GM12878 (cell line): ENCODE results near the gene DPYSL3. TPM values are rescaled to one million over a fixed set of nuclear protein-coding genes. Genes with fewer than 3 reads are reported as not detected.

Experiments used
- ATAC-seq: fragments of 200-7000 bp; cut with Tn5 transposase; 3 replicates; pipeline ENCODE4 v1.9.1; 2020; ENCODE audit warnings: mild to moderate bottlenecking, moderate library complexity
- BruUV-seq: library from RNA; stranded (reverse); fragments of 400-500 nt; replicated peaks from 2 replicates; lab custom pipeline; 2021; lab: Mats Ljungman, UMichigan
- CTCF ChIA-PET: fragments of 300-600 bp; sonication (Branson Sonifier 250); formaldehyde crosslinking; extraction: SDS; loops from one replicate; lab custom pipeline; 2021; ENCODE audit warnings: inconsistent platforms; lab: Yijun Ruan, JAX
- POLR2A ChIA-PET: fragments of 350-600 bp; formaldehyde crosslinking; extraction: SDS; loops from one replicate; lab custom pipeline; 2021; ENCODE audit warnings: inconsistent platforms; lab: Charles Lee
- RAD21 ChIA-PET: fragments of 300-600 bp; sonication (Branson Sonifier 250); formaldehyde crosslinking; loops from one replicate; lab custom pipeline; 2023; ENCODE audit warnings: antibody characterized with exemption; ENCODE audit not compliant: unreplicated experiment; lab: Charles Lee
- SMC1A ChIA-PET: fragments of 300-600 bp; sonication (Branson Sonifier 250); formaldehyde crosslinking; loops from one replicate; lab custom pipeline; 2023; ENCODE audit not compliant: unreplicated experiment, uncharacterized antibody; lab: Charles Lee
- DNase-seq: peaks from one replicate; pipeline ENCODE4 v3.0.0-alpha.2; 2011; ENCODE audit warnings: low read depth, low spot score
- FAIRE-seq: peaks from 3 replicates; lab custom pipeline; 2011; peaks lifted over from hg19 to GRCh38; lab: Jason Lieb, UNC
- H2AFZ ChIP-seq: 2 replicates; pipeline ENCODE4 v1.6.0; 2011; ENCODE audit warnings: low read depth, low read length, control low read depth; ENCODE audit not compliant: control insufficient read depth
- H3K27ac ChIP-seq: 2 replicates; pipeline ENCODE4 v1.5.1; 2011; ENCODE audit warnings: control low read depth; ENCODE audit not compliant: control insufficient read depth, insufficient read depth
- H3K27me3 ChIP-seq, 2 experiments: replicated peaks in 1 of 2; 2 replicates each; pipeline versions ENCODE4 v1.6.0 to v1.6.1; 2011; ENCODE audit warnings: low read length in 1 of 2; ENCODE audit not compliant: control insufficient read depth in 2 of 2, insufficient read depth in 2 of 2
- H3K36me3 ChIP-seq, 2 experiments: 2 replicates each; pipeline ENCODE4 v1.5.1; 2011; ENCODE audit warnings: low read length in 1 of 2; ENCODE audit not compliant: control insufficient read depth in 2 of 2, insufficient read depth in 2 of 2
- H3K4me1 ChIP-seq: 2 replicates; pipeline ENCODE4 v1.6.1; 2011; ENCODE audit warnings: mild to moderate bottlenecking, low read length, moderate library complexity, mixed read lengths; ENCODE audit not compliant: control insufficient read depth, insufficient read depth
- H3K4me2 ChIP-seq: 2 replicates; pipeline ENCODE4 v1.6.0; 2011; ENCODE audit warnings: control low read depth; ENCODE audit not compliant: control insufficient read depth, insufficient read depth
- H3K4me3 ChIP-seq: fragments of 200-600 bp; sonication (generic); 2 replicates; pipeline ENCODE4 v1.5.1; 2016
- H3K79me2 ChIP-seq: 2 replicates; pipeline ENCODE4 v1.6.0; 2011; ENCODE audit warnings: low read length; ENCODE audit not compliant: control insufficient read depth, insufficient read depth
- H3K9ac ChIP-seq: 2 replicates; pipeline ENCODE4 v1.8.0; 2011; ENCODE audit warnings: low read length, control low read depth, mixed read lengths; ENCODE audit not compliant: control insufficient read depth, insufficient read depth
- H3K9me3 ChIP-seq: replicated peaks from 3 replicates; pipeline ENCODE4 v1.5.1; 2011; ENCODE audit warnings: mild to moderate bottlenecking, low read length; ENCODE audit not compliant: control insufficient read depth, insufficient read depth
- H4K20me1 ChIP-seq: 2 replicates; pipeline ENCODE4 v1.6.0; 2011; ENCODE audit not compliant: control insufficient read depth, insufficient read depth
- CBFB ChIP-seq: IDR thresholded peaks from 2 replicates; pipeline ENCODE4 v1.6.1; 2016; ENCODE audit warnings: antibody characterized with exemption, low read depth
- CBX5 ChIP-seq: sonication (generic); IDR thresholded peaks from 2 replicates; pipeline ENCODE4 v1.6.1; 2016; ENCODE audit warnings: low read depth, moderate library complexity, mild to moderate bottlenecking, inconsistent platforms
- CEBPB ChIP-seq, 2 experiments: fragments of 150-350 bp in 1 of 2; IDR thresholded peaks; 2 replicates each; pipeline ENCODE4 v1.6.1; 2012 to 2014; ENCODE audit warnings: low read depth in 2 of 2, low read length in 2 of 2, borderline replicate concordance in 1 of 2, inconsistent platforms in 1 of 2
- CTCF ChIP-seq, 3 experiments: IDR thresholded peaks in 2 of 3; conservative IDR thresholded peaks in 1 of 3; 2 replicates each; pipeline ENCODE4 v1.5.1; 2011; ENCODE audit warnings: low read depth in 3 of 3, low read length in 3 of 3, mild to moderate bottlenecking in 3 of 3, control low read depth in 2 of 3, moderate library complexity in 2 of 3, inconsistent platforms in 1 of 3, mixed read lengths in 1 of 3; ENCODE audit not compliant: control insufficient read depth in 2 of 3, insufficient read depth in 1 of 3; ENCODE audit errors: extremely low read depth in 1 of 3
- ELK1 ChIP-seq: IDR thresholded peaks from 2 replicates; pipeline ENCODE4 v1.6.1; 2012; ENCODE audit warnings: low read depth, low read length, improper control_type of control experiment
- HDAC2 ChIP-seq: fragments of 200-600 bp; sonication (generic); IDR thresholded peaks from 2 replicates; pipeline ENCODE4 v1.6.1; 2017
- HSF1 ChIP-seq: fragments of 150-350 bp; IDR thresholded peaks from 2 replicates; pipeline ENCODE4 v1.6.1; 2014; ENCODE audit warnings: mild to moderate bottlenecking, low read depth, low read length
- IRF4 ChIP-seq: IDR thresholded peaks from 2 replicates; pipeline ENCODE4 v1.6.1; 2011; ENCODE audit warnings: low read depth, low read length
- MAX ChIP-seq: IDR thresholded peaks from 2 replicates; pipeline ENCODE4 v1.6.1; 2012; ENCODE audit warnings: low read depth, low read length, improper control_type of control experiment
- MLLT1 ChIP-seq: fragments of 450-650 bp; IDR thresholded peaks from 2 replicates; pipeline ENCODE4 v1.6.1; 2016; ENCODE audit warnings: mild to moderate bottlenecking
- NR2C2 ChIP-seq: IDR thresholded peaks from 2 replicates; pipeline ENCODE4 v1.6.1; 2011; ENCODE audit warnings: borderline replicate concordance, low read depth; ENCODE audit not compliant: control insufficient read depth, insufficient read length
- POLR2A ChIP-seq: IDR thresholded peaks from 2 replicates; pipeline ENCODE4 v1.6.1; 2011; ENCODE audit warnings: low read depth, mild to moderate bottlenecking, low read length
- SMC3 ChIP-seq: IDR thresholded peaks from 2 replicates; pipeline ENCODE4 v1.6.1; 2011; ENCODE audit warnings: low read length, improper control_type of control experiment, borderline replicate concordance
- STAT1 ChIP-seq: fragments of 450-650 bp; conservative IDR thresholded peaks from 2 replicates; pipeline ENCODE4 v1.6.1; 2014; ENCODE audit warnings: antibody characterized with exemption, mild to moderate bottlenecking
- TCF12 ChIP-seq: IDR thresholded peaks from 2 replicates; pipeline ENCODE4 v1.6.1; 2011; ENCODE audit warnings: low read depth, mild to moderate bottlenecking, low read length
- YY1 ChIP-seq: IDR thresholded peaks from 2 replicates; pipeline ENCODE4 v1.6.1; 2011; ENCODE audit warnings: low read depth, mild to moderate bottlenecking, low read length
- in situ Hi-C: fragments of 300-500 bp; cut with MboI; formaldehyde crosslinking; loops from 9 replicates; pipeline ENCODE4 v1.14.3; 2018; ENCODE audit warnings: mixed read lengths
- intact Hi-C: fragments of 100-400 bp; cut with micrococcal nuclease; formaldehyde crosslinking; loops from one replicate; pipeline ENCODE4 v1.14.2; 2022; ENCODE audit not compliant: unreplicated experiment
- polyA plus RNA-seq, 11 experiments: library from polyadenylated mRNA; depleted of rRNA in 4 of 11; unstranded in 6 of 11; stranded (reverse) in 5 of 11; fragments of >200 nt; fragmentation: Nextera tagmentation in 4 of 11; fragmentation: Illumina TruSeq in 1 of 11; extraction: Ambion mirVana in 4 of 11; extraction: Trizol in 1 of 11; gene quantifications; 1 replicate in 1 of 11; 2 replicates in 10 of 11; pipeline versions ENCODE4 v1.2.1 to v1.2.3, GENCODE V29; 2011 to 2016; ENCODE audit warnings: inconsistent platforms in 2 of 11, missing spikeins in 2 of 11, low read depth in 1 of 11
- total RNA-seq, 4 experiments: library from RNA; depleted of rRNA in 3 of 4; stranded (reverse); fragments of >200 nt in 3 of 4; fragmentation: Illumina TruSeq in 1 of 4; extraction: Trizol in 1 of 4; gene quantifications; 2 replicates each; pipeline versions ENCODE4 v1.2.1 to v1.2.3, GENCODE V29; 2013 to 2021

The DPYSL3 gene
- total and polyA plus RNA-seq, 10 of the 15 experiments (the other 5 are each of a cell fraction or from before 2014, with no cell fraction given), result 0.08 to 1.5 (median 0.45) TPM; not detected in 1

- TF ChIP-seq HSF1, result no peak
- no peak for TF ChIP-seq SMC3
- no peak for TF ChIP-seq POLR2A
- no peak for TF ChIP-seq CTCF (IDR thresholded peaks at IDR 0.05 in 2 of 3, conservative IDR thresholded peaks at IDR 0.05 in 1 of 3; ENCODE audit: control insufficient read depth in 2 of 3, extremely low read depth in 1 of 3, insufficient read depth in 1 of 3, low read depth in 3 of 3, low read length in 3 of 3)
- no peak for TF ChIP-seq HDAC2
- TF ChIP-seq TCF12, result no peak
Observed at GRCh38 chr5:147344861-147345260, 165.0 kb downstream of the DPYSL3 start (continued).

- no peak overlapping the region for H2AFZ ChIP-seq
- ChIA-PET CTCF (no interaction called here), RAD21 (no interaction called here), POLR2A (no interaction called here), SMC1A (interaction anchor here (3.3 kb wide), 1 partner anchor 8 kb away, joined by 14 read pairs; no protein-coding TSS in a partner anchor)
- H3K9ac ChIP-seq, result no peak overlapping the region
- FAIRE-seq (no peak), DNase-seq (no peak), ATAC-seq (no peak)
- H3K9me3 ChIP-seq, result no peaks in the 10 kb centered on the region
- TF ChIP-seq CBFB (no peak), YY1 (no peak), IRF4 (no peak), STAT1 (no peak), CBX5 (no peak), CEBPB (IDR thresholded peaks at IDR 0.05; ENCODE audit: borderline replicate concordance in 1 of 2, low read depth in 2 of 2, low read length in 2 of 2) (no peak), NR2C2 (no peak), MLLT1 (no peak), ELK1 (no peak), MAX (no peak)
- no TSS peak for BruUV-seq
- H3K27me3 ChIP-seq, result no peaks in the 10 kb centered on the region
- H3K4me1 ChIP-seq, result no peaks in the 10 kb centered on the region
- no peak overlapping the region for H3K4me2 ChIP-seq
- in situ Hi-C loops, result no loop called here
- no peaks in the 10 kb centered on the region for H3K79me2 ChIP-seq
- intact Hi-C loops, result no loop called here
- H3K4me3 ChIP-seq, result no peak overlapping the region
- no peak overlapping the region for H3K27ac ChIP-seq
- no peaks in the 10 kb centered on the region for H3K36me3 ChIP-seq
- no peaks in the 10 kb centered on the region for H4K20me1 ChIP-seq
Observed at GRCh38 chr5:147341345-147341744, 168.5 kb downstream of the DPYSL3 start.
